IMR-90 (cell line): ENCODE measurements around the gene KMT2A. TPM values are rescaled to one million over a fixed set of nuclear protein-coding genes. Genes with fewer than 3 reads are reported as not detected.

Experiments used
- ATAC-seq: fragments of 200-7000 bp; cut with Tn5 transposase; 2 replicates; pipeline ENCODE4 v1.9.1; 2020; ENCODE audit warnings: low read depth, mild to moderate bottlenecking, moderate library complexity
- BruUV-seq: library from RNA; stranded (reverse); fragments of 400-500 nt; replicated peaks from 2 replicates; lab custom pipeline; 2021; lab: Mats Ljungman, UMichigan
- CTCF ChIA-PET: fragments of 300-600 bp; formaldehyde crosslinking; extraction: SDS; loops from one replicate; lab custom pipeline; 2021; ENCODE audit warnings: antibody characterized with exemption; lab: Yijun Ruan, JAX
- POLR2A ChIA-PET: fragments of 300-600 bp; sonication (Branson Sonifier 250); formaldehyde crosslinking; loops from one replicate; lab custom pipeline; 2022; ENCODE audit warnings: antibody characterized with exemption; ENCODE audit not compliant: unreplicated experiment; lab: Charles Lee
- DNase-seq: peaks from one replicate; pipeline ENCODE4 v3.0.0; 2013
- H2AFZ ChIP-seq: replicated peaks from 2 replicates; pipeline ENCODE3; 2013; ENCODE audit warnings: low read length, mild to moderate bottlenecking; ENCODE audit not compliant: poor library complexity
- H2AK5ac ChIP-seq: 2 replicates; pipeline ENCODE4 v1.6.1; 2013; ENCODE audit warnings: low read depth, low read length, inconsistent platforms
- H2AK9ac ChIP-seq: replicated peaks from 2 replicates; pipeline ENCODE3; 2013; ENCODE audit warnings: mild to moderate bottlenecking, low read depth, low read length, moderate library complexity; ENCODE audit not compliant: poor library complexity
- H2BK120ac ChIP-seq: 2 replicates; pipeline ENCODE4 v1.6.1; 2013; ENCODE audit warnings: low read depth, low read length, inconsistent platforms
- H2BK15ac ChIP-seq: 3 replicates; pipeline ENCODE4 v1.6.1; 2013; ENCODE audit warnings: low read depth, low read length, inconsistent platforms
- H2BK20ac ChIP-seq: 2 replicates; pipeline ENCODE4 v1.6.1; 2013; ENCODE audit warnings: low read depth, mild to moderate bottlenecking, inconsistent platforms, low read length, moderate library complexity
- H2BK5ac ChIP-seq: 2 replicates; pipeline ENCODE4 v1.6.1; 2013; ENCODE audit warnings: mild to moderate bottlenecking, low read depth, low read length, inconsistent platforms; ENCODE audit not compliant: poor library complexity, severe bottlenecking
- H3K14ac ChIP-seq: replicated peaks from 2 replicates; pipeline ENCODE4 v1.6.1; 2013; ENCODE audit warnings: low read depth, low read length, inconsistent platforms
- H3K18ac ChIP-seq: 2 replicates; pipeline ENCODE4 v1.6.1; 2013; ENCODE audit warnings: low read depth, low read length, control low read depth
- H3K23ac ChIP-seq: 2 replicates; pipeline ENCODE4 v1.6.1; 2013; ENCODE audit warnings: low read depth, low read length, inconsistent platforms
- H3K27ac ChIP-seq: 2 replicates; pipeline ENCODE4 v1.5.1; 2013; ENCODE audit warnings: mild to moderate bottlenecking, control low read depth, low read length; ENCODE audit not compliant: insufficient read depth
- H3K27me3 ChIP-seq: 2 replicates; pipeline ENCODE4 v1.6.1; 2013; ENCODE audit warnings: low read length; ENCODE audit not compliant: control insufficient read depth, insufficient read depth
- H3K36me3 ChIP-seq: 2 replicates; pipeline ENCODE4 v1.6.1; 2013; ENCODE audit warnings: low read length, mixed read lengths; ENCODE audit not compliant: control insufficient read depth, insufficient read depth
- H3K4ac ChIP-seq: 2 replicates; pipeline ENCODE4 v1.6.1; 2013; ENCODE audit warnings: low read depth, low read length, inconsistent platforms
- H3K4me1 ChIP-seq: 2 replicates; pipeline ENCODE4 v1.6.1; 2013; ENCODE audit warnings: low read length, mixed read lengths; ENCODE audit not compliant: control insufficient read depth, insufficient read depth
- H3K4me2 ChIP-seq: 2 replicates; pipeline ENCODE4 v1.6.1; 2013; ENCODE audit warnings: low read depth, mild to moderate bottlenecking, control low read depth, low read length, moderate library complexity
- H3K4me3 ChIP-seq: 2 replicates; pipeline ENCODE4 v1.5.1; 2013; ENCODE audit warnings: low read depth, mild to moderate bottlenecking, control low read depth, low read length, moderate library complexity; ENCODE audit not compliant: insufficient read depth
- H3K56ac ChIP-seq: 2 replicates; pipeline ENCODE4 v1.6.1; 2013; ENCODE audit warnings: low read length, inconsistent platforms; ENCODE audit not compliant: insufficient read depth; ENCODE audit errors: extremely low read depth
- H3K79me1 ChIP-seq, 2 experiments: 2 replicates each; pipeline ENCODE4 v1.6.1; 2013; ENCODE audit warnings: low read length in 2 of 2, inconsistent platforms in 1 of 2, low read depth in 1 of 2
- H3K9ac ChIP-seq: 2 replicates; pipeline ENCODE4 v1.6.1; 2013; ENCODE audit warnings: low read depth, low read length, control low read depth
- H3K9me1 ChIP-seq: 2 replicates; pipeline ENCODE4 v1.6.1; 2013; ENCODE audit warnings: low read length, inconsistent platforms; ENCODE audit not compliant: insufficient read depth
- H3K9me3 ChIP-seq: 2 replicates; pipeline ENCODE4 v1.6.1; 2013; ENCODE audit warnings: low read length; ENCODE audit not compliant: control insufficient read depth, insufficient read depth
- H4K20me1 ChIP-seq: 2 replicates; pipeline ENCODE4 v1.6.1; 2013; ENCODE audit warnings: low read length, inconsistent platforms; ENCODE audit not compliant: insufficient read depth
- H4K5ac ChIP-seq: 2 replicates; pipeline ENCODE4 v1.6.1; 2013; ENCODE audit warnings: mild to moderate bottlenecking, low read depth, low read length, control low read depth
- H4K8ac ChIP-seq, 2 experiments: 2 replicates each; pipeline ENCODE4 v1.6.1; 2013; ENCODE audit warnings: low read depth in 2 of 2, low read length in 2 of 2, control low read depth in 1 of 2, inconsistent platforms in 1 of 2
- H4K91ac ChIP-seq: 2 replicates; pipeline ENCODE4 v1.6.1; 2013; ENCODE audit warnings: low read depth, low read length, inconsistent platforms; ENCODE audit not compliant: insufficient read depth
- MAFK ChIP-seq: IDR thresholded peaks from 2 replicates; pipeline ENCODE4 v1.6.1; 2012; ENCODE audit warnings: low read depth, low read length, improper control_type of control experiment
- MXI1 ChIP-seq: IDR thresholded peaks from 2 replicates; pipeline ENCODE4 v1.6.1; 2012; ENCODE audit warnings: low read depth, mild to moderate bottlenecking, low read length, moderate library complexity, borderline replicate concordance
- NFE2L2 ChIP-seq: fragments of 150-350 bp; IDR thresholded peaks from 2 replicates; pipeline ENCODE4 v1.6.1; 2016; ENCODE audit warnings: low read depth, mild to moderate bottlenecking, low read length
- dilution Hi-C: fragments of 300-500 bp; cut with HindIII; formaldehyde crosslinking; loops from one replicate; pipeline ENCODE4 v1.14.3; 2018; ENCODE audit warnings: low sequenced_read_pairs; ENCODE audit not compliant: unreplicated experiment
- in situ Hi-C: fragments of 300-500 bp; cut with MboI; formaldehyde crosslinking; loops from 3 replicates; pipeline ENCODE4 v1.14.3; 2019; ENCODE audit warnings: low sequenced_read_pairs, inconsistent platforms, mixed read lengths
- intact Hi-C: fragments of 100-400 bp; cut with micrococcal nuclease; formaldehyde crosslinking; loops from 2 replicates; pipeline ENCODE4 v1.10.0; 2022
- polyA plus RNA-seq, 3 experiments: library from polyadenylated mRNA; depleted of rRNA; stranded (reverse); fragments of >200 nt; gene quantifications; 2 replicates each; pipeline ENCODE4 v1.2.3, GENCODE V29; 2012; ENCODE audit warnings: low replicate concordance in 1 of 3
- total RNA-seq: library from RNA; depleted of rRNA; stranded (reverse); fragments of >200 nt; gene quantifications from 2 replicates; pipeline ENCODE4 v1.2.3, GENCODE V29; 2012

The KMT2A gene
- total and polyA plus RNA-seq, 2 of the 4 experiments (the other 2 are of a cell fraction), result 18.2 to 21.1 TPM

- H3K4me1 ChIP-seq, result no peaks in the 10 kb centered on the region
- H3K36me3 ChIP-seq, result peaks cover 26% of the 10 kb centered on the region
- no peak overlapping the region for H2AK9ac ChIP-seq
- no peak overlapping the region for H3K27ac ChIP-seq
- no peak overlapping the region for H2BK20ac ChIP-seq
- H3K56ac ChIP-seq, result no peak overlapping the region
- no TSS peak for BruUV-seq
- H3K9me3 ChIP-seq, result no peaks in the 10 kb centered on the region
- H2AFZ ChIP-seq, result no peak overlapping the region
- POLR2A ChIA-PET, result no interaction called here
- H3K9ac ChIP-seq, result no peak overlapping the region
- intact Hi-C loops, result no loop called here
- dilution Hi-C loops, result no loop called here
- H3K27me3 ChIP-seq, result no peaks in the 10 kb centered on the region
- H2BK5ac ChIP-seq, result no peak overlapping the region
- no peak overlapping the region for H2BK120ac ChIP-seq
- peak; percentile 66; the same call in 1 of the 2 replicates for TF ChIP-seq MAFK
- no peak for TF ChIP-seq NFE2L2
- TF ChIP-seq MXI1, result no peak
- H2BK15ac ChIP-seq, result no peak overlapping the region
- in situ Hi-C loops, result no loop called here
- no peak overlapping the region for H3K18ac ChIP-seq
- no peak overlapping the region for H3K4me3 ChIP-seq
- H3K79me1 ChIP-seq, result peaks cover 3 to 14% of the 10 kb centered on the region in 2 experiments; a peak in 1 of 4 replicates
- H4K8ac ChIP-seq, result no peak overlapping the region
- DNase-seq, result no peak
- H4K20me1 ChIP-seq, result peaks cover 7% of the 10 kb centered on the region; the same call in 1 of the 2 replicates
- no peak for ATAC-seq
- CTCF ChIA-PET, result interaction anchor here (0.6 to 1.5 kb wide), 3 partner anchors 22 to 199 kb away, joined by 3 to 7 read pairs (median 5); no protein-coding TSS in a partner anchor
- H3K4ac ChIP-seq, result no peak overlapping the region
- H3K4me2 ChIP-seq, result no peak overlapping the region
- H4K91ac ChIP-seq, result no peak overlapping the region
- peaks cover 3% of the 10 kb centered on the region; the same call in 1 of the 2 replicates for H3K9me1 ChIP-seq
- no peak overlapping the region for H3K23ac ChIP-seq
- H4K5ac ChIP-seq, result no peak overlapping the region
- H2AK5ac ChIP-seq, result no peak overlapping the region
- no peak overlapping the region for H3K14ac ChIP-seq
Measured at GRCh38 chr11:118397448-118397847, 38.8 kb upstream of the KMT2A start.
